Gastroesophageal sphincter (tissue), 4 donors: ENCODE measurements around the gene GSTCD. TPM values are rescaled to one million over a fixed set of nuclear protein-coding genes. Genes with fewer than 3 reads are reported as not detected.

Experiments used
- ATAC-seq: fragments of 150-250 bp; one replicate; pipeline ENCODE4 v1.9.1; 2016; ENCODE audit warnings: mild to moderate bottlenecking, moderate library complexity
- H3K27ac ChIP-seq, 4 donors: fragments of 200-600 bp; sonication (generic) in 3 of 4; 1 replicate in 3 of 4; 2 replicates in 1 of 4; pipeline ENCODE4 v1.5.1; 2016 to 2019
- H3K27me3 ChIP-seq: fragments of 200-600 bp; sonication (generic); one replicate; pipeline ENCODE4 v1.5.1; 2019
- H3K36me3 ChIP-seq, 2 donors: fragments of 200-600 bp; sonication (generic); one replicate each; pipeline ENCODE4 v1.5.1; 2019; ENCODE audit warnings: control low read depth in 1 of 2
- H3K4me1 ChIP-seq, 3 donors: fragments of 200-600 bp; sonication (generic); 1 replicate in 2 of 3; 2 replicates in 1 of 3; pipeline ENCODE4 v1.5.1; 2016 to 2019; ENCODE audit warnings: control low read depth in 2 of 3
- H3K4me3 ChIP-seq, 2 donors: fragments of 200-600 bp; sonication (generic); one replicate each; pipeline ENCODE4 v1.5.1; 2019; ENCODE audit warnings: mild to moderate bottlenecking in 1 of 2, moderate library complexity in 1 of 2
- H3K9me3 ChIP-seq, 3 donors: fragments of 200-600 bp; sonication (generic); one replicate each; pipeline ENCODE4 v1.5.1; 2017 to 2019; ENCODE audit warnings: control low read depth in 2 of 3
- CTCF ChIP-seq, 4 experiments: fragments of 200-600 bp in 2 of 4; fragments of 450-650 bp in 2 of 4; sonication (generic) in 1 of 4; IDR thresholded peaks; one replicate each; pipeline ENCODE4 v1.5.1; 2017 to 2019; ENCODE audit warnings: antibody characterized with exemption in 4 of 4, mild to moderate bottlenecking in 2 of 4, moderate library complexity in 2 of 4
- EP300 ChIP-seq: sonication (generic); formaldehyde crosslinking; IDR thresholded peaks from one replicate; pipeline ENCODE4 v1.6.1; 2017; ENCODE audit warnings: antibody characterized with exemption, mild to moderate bottlenecking
- POLR2A ChIP-seq, 2 donors: fragments of 450-650 bp; IDR thresholded peaks; one replicate each; pipeline ENCODE4 v1.6.1; 2017; ENCODE audit warnings: antibody characterized with exemption in 2 of 2, mild to moderate bottlenecking in 2 of 2, moderate library complexity in 1 of 2
- POLR2AphosphoS5 ChIP-seq: sonication (generic); formaldehyde crosslinking; IDR thresholded peaks from one replicate; pipeline ENCODE4 v1.6.1; 2017; ENCODE audit warnings: antibody characterized with exemption
- WGBS, 2 donors: methylation state at CpG; one replicate each; pipeline ENCODE4 v1.1.5; 2018; ENCODE audit warnings: low coverage in 1 of 2; 5-methylcytosine and 5-hydroxymethylcytosine counted together
- total RNA-seq, 4 donors: library from RNA; depleted of rRNA; stranded (reverse); fragments of >200 nt; gene quantifications; one replicate each; pipeline ENCODE4 v1.1.0, GENCODE V29; 2016

Gene GSTCD
- total RNA-seq, 4 donors from 2014 or later: 11.1 to 12.9 (median 12.2) TPM

GRCh38 chr4:105780176-105780575 lies 71.6 kb downstream of the GSTCD start:
- no peak overlapping the region for H3K4me3 ChIP-seq
- no peaks in the 10 kb centered on the region for H3K9me3 ChIP-seq
- peaks cover 0 to 11% of the 10 kb centered on the region in 2 donors for H3K36me3 ChIP-seq
- ATAC-seq: no peak
- H3K27me3 ChIP-seq: no peaks in the 10 kb centered on the region
- no peak overlapping the region for H3K27ac ChIP-seq
- no peaks in the 10 kb centered on the region for H3K4me1 ChIP-seq
- TF ChIP-seq POLR2A (IDR thresholded peaks at IDR 0.05) (no peak), CTCF (IDR thresholded peaks at IDR 0.05) (no peak), POLR2AphosphoS5 (no peak), EP300 (no peak)
- 17 to 80% methylated on average over 1 to 2 of the region's 2 CpGs for WGBS, 2 donors

- Histone ChIP-seq H3K4me1 (no peaks in the 10 kb centered on the region), H3K4me3 (no peak overlapping the region), H3K27ac (no peak overlapping the region), H3K9me3 (no peaks in the 10 kb centered on the region), H3K27me3 (no peaks in the 10 kb centered on the region), H3K36me3 (no peaks in the 10 kb centered on the region)
- no peak for ATAC-seq
- WGBS, 2 donors: 60 to 88% methylated on average over 1 to 2 of the region's 2 CpGs
- TF ChIP-seq POLR2A (IDR thresholded peaks at IDR 0.05) (no peak), POLR2AphosphoS5 (no peak), EP300 (no peak), CTCF (IDR thresholded peaks at IDR 0.05) (no peak)
Observed at GRCh38 chr4:105784761-105785160, 76.2 kb downstream of the GSTCD start.

GRCh38 chr4:105785792-105786191 lies 77.2 kb downstream of the GSTCD start:
- TF ChIP-seq POLR2AphosphoS5 (no peak), EP300 (no peak), CTCF (IDR thresholded peaks at IDR 0.05) (no peak), POLR2A (IDR thresholded peaks at IDR 0.05) (no peak)
- Histone ChIP-seq H3K4me3 (no peak overlapping the region), H3K4me1 (no peaks in the 10 kb centered on the region)

GRCh38 chr4:105786748-105787147 lies 78.2 kb downstream of the GSTCD start:
- WGBS, 2 donors: 90 to 96% methylated on average over 3 of the region's 3 CpGs
- H3K9me3 ChIP-seq: no peaks in the 10 kb centered on the region
- H3K36me3 ChIP-seq: no peaks in the 10 kb centered on the region
- TF ChIP-seq CTCF (IDR thresholded peaks at IDR 0.05) (no peak), POLR2A (IDR thresholded peaks at IDR 0.05) (no peak), POLR2AphosphoS5 (no peak), EP300 (no peak)
- ATAC-seq: no peak
- H3K27ac ChIP-seq: no peak overlapping the region
- H3K4me3 ChIP-seq: no peak overlapping the region
- H3K4me1 ChIP-seq: no peaks in the 10 kb centered on the region
- H3K27me3 ChIP-seq: no peaks in the 10 kb centered on the region

More at GRCh38 chr4:105785792-105786191, 77.2 kb downstream of the GSTCD start:
- Histone ChIP-seq H3K9me3 (no peaks in the 10 kb centered on the region), H3K27me3 (no peaks in the 10 kb centered on the region), H3K27ac (no peak overlapping the region), H3K36me3 (no peaks in the 10 kb centered on the region)
- ATAC-seq: no peak

- no peak for TF ChIP-seq EP300
- no peak for TF ChIP-seq POLR2A (IDR thresholded peaks at IDR 0.05)
- no peak for TF ChIP-seq CTCF (IDR thresholded peaks at IDR 0.05)
- no peak for TF ChIP-seq POLR2AphosphoS5
- Histone ChIP-seq H3K36me3 (no peaks in the 10 kb centered on the region), H3K9me3 (no peaks in the 10 kb centered on the region), H3K4me3 (no peak overlapping the region), H3K27me3 (no peaks in the 10 kb centered on the region), H3K4me1 (no peaks in the 10 kb centered on the region), H3K27ac (no peak overlapping the region)
- WGBS, 2 donors: 83 to 100% methylated on average over 1 of the region's 1 CpG
- no peak for ATAC-seq
Observed at GRCh38 chr4:105797225-105797624, 88.6 kb downstream of the GSTCD start.
